SH-SY5Y (cell line): ENCODE measurements around the gene SH3TC1.

Source experiments
- GATA2 ChIP-seq: IDR thresholded peaks from 2 replicates; pipeline ENCODE4 v1.6.1; 2011; ENCODE audit warnings: mild to moderate bottlenecking, low read depth, low read length
- GATA3 ChIP-seq: IDR thresholded peaks from 2 replicates; pipeline ENCODE4 v1.6.1; 2011; ENCODE audit warnings: low read depth, mild to moderate bottlenecking, low read length, moderate library complexity

SH3TC1 gene

GRCh38 chr4:8218371-8219031 is 19.4 kb downstream of the SH3TC1 start:
- TF ChIP-seq GATA3, result no peak

DNA sequence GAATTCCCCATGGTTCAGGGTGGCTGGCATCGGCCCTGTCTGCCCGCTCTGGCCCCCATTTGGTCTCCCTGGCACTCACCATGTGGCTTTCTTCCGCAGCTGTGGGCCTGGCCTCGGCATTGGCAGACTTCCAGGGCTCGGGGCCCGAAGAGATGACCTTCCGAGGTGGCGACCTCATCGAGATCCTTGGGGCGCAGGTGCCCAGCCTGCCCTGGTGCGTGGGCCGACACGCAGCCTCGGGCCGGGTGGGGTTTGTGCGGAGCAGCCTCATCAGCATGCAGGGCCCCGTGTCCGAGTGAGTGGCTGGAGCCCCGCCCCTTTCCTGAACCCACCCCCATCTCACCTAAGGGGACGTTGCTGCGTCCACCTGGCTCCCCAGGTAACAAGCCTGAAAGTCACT is 20.1 kb downstream of the SH3TC1 start:
- TF ChIP-seq GATA2 (no peak), GATA3 (no peak)

GRCh38 chr4:8220661-8221450 is 21.8 kb downstream of the SH3TC1 start:
- no peak for TF ChIP-seq GATA2
- no peak for TF ChIP-seq GATA3

GRCh38 chr4:8221476-8221875 is 22.4 kb downstream of the SH3TC1 start:
- TF ChIP-seq GATA2 (peak; percentile 93), GATA3 (peak; percentile 98)

DNA sequence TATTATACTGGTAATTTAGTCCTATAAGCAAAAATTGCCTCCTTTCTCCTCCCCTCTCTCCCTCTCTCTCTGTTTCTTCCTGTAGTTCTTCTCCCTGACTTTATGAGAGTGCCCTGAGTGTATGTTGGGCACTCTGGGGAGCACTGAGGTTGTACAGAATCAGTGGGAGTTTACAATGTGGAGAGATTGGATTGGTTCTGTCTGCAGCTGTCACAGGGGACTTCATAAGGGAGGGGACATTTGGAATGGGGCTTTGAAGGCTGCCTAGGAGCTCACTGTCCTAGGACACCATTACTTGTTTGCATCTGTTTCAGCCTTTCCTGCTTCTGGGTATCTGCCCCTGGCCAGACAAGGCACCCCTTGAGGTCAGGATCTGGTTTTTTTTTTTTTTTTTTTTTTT is 22.9 kb downstream of the SH3TC1 start:
- TF ChIP-seq GATA2, result no peak
- TF ChIP-seq GATA3, result no peak

GRCh38 chr4:8222609-8223388 is 23.7 kb downstream of the SH3TC1 start:
- TF ChIP-seq GATA2 (no peak), GATA3 (no peak)

- TF ChIP-seq GATA3 (no peak), GATA2 (no peak)
Measured at GRCh38 chr4:8224267-8224974, 25.3 kb downstream of the SH3TC1 start.

- TF ChIP-seq GATA2, result no peak
- no peak for TF ChIP-seq GATA3
Measured at GRCh38 chr4:8224975-8225625, 26.0 kb downstream of the SH3TC1 start.

DNA sequence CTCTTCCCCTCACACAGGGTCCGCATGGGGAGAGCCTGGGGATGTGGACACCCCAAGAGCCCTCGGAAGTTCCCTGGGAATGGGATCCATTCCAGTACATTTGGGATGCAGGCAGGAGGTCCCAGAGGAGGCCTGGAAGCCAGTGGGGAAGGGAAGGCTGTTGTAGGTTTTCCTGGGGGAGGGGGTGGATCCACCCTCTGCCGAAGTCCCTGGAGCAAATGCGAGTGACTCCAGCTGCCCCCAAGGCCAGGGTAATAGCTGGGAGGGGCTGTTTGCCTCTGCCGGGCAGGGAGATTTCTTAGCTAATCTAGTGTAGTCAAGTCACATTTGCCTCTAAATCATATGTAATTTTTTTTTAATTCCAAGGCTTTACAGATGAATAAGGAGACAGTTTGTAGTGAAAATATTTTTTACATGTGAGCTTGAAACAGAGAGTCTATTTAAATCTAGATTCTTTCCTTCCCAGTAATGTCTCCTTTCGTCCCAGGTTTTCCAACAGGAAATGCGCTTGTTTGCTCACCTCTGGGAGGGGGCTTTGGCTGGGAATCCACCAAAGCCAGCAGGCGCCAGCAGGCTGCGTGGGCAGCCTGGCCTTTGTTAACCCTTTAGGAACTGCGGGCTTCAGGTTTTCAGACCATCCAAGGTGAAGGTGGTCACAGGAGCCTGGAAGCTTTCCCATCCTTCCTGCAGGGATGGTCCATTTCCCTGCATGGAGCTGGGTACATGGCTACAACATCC is 26.8 kb downstream of the SH3TC1 start:
- no peak for TF ChIP-seq GATA3
- TF ChIP-seq GATA2, result no peak

- TF ChIP-seq GATA2, result no peak
Measured at GRCh38 chr4:8227201-8227770, 28.2 kb downstream of the SH3TC1 start.

DNA sequence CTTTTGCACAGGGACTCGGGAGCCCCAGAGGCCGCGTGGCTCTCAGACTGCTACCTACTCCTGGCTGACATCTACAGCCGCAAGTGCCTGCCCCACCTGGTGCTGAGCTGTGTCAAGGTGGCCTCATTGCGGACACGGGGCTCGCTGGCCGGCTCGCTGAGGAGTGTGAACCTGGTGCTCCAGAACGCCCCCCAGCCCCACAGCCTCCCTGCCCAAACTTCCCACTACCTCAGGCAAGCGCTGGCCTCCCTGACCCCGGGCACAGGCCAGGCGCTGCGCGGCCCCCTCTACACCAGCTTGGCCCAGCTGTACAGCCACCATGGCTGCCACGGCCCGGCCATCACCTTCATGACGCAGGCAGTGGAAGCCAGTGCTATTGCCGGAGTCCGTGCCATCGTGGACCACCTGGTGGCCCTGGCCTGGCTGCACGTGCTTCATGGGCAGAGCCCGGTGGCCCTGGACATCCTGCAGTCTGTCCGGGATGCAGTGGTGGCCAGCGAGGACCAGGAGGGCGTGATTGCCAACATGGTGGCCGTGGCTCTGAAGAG is 28.8 kb downstream of the SH3TC1 start:
- TF ChIP-seq GATA2 (no peak), GATA3 (no peak)
